Keratinocyte (primary cell): ENCODE data around the gene LHPP.

Experiments used
- EZH2 ChIP-seq: IDR thresholded peaks from one replicate; pipeline ENCODE4 v1.6.1; 2012; ENCODE audit warnings: inconsistent platforms, mild to moderate bottlenecking, low read length, moderate library complexity
- TF ChIP-seq, protein P1 (sequence below), 3 experiments: IDR thresholded peaks in 1 of 3; conservative IDR thresholded peaks in 1 of 3; optimal IDR thresholded peaks in 1 of 3; 2 replicates in 2 of 3; 3 replicates in 1 of 3; pipeline versions ENCODE3 to v1.5.1; 2011; ENCODE audit warnings: low read length in 3 of 3, mild to moderate bottlenecking in 3 of 3, moderate library complexity in 2 of 3, control low read depth in 1 of 3, inconsistent platforms in 1 of 3; ENCODE audit not compliant: insufficient read depth in 2 of 3; ENCODE audit errors: extremely low read depth in 1 of 3

- TF ChIP-seq, protein P1, sequence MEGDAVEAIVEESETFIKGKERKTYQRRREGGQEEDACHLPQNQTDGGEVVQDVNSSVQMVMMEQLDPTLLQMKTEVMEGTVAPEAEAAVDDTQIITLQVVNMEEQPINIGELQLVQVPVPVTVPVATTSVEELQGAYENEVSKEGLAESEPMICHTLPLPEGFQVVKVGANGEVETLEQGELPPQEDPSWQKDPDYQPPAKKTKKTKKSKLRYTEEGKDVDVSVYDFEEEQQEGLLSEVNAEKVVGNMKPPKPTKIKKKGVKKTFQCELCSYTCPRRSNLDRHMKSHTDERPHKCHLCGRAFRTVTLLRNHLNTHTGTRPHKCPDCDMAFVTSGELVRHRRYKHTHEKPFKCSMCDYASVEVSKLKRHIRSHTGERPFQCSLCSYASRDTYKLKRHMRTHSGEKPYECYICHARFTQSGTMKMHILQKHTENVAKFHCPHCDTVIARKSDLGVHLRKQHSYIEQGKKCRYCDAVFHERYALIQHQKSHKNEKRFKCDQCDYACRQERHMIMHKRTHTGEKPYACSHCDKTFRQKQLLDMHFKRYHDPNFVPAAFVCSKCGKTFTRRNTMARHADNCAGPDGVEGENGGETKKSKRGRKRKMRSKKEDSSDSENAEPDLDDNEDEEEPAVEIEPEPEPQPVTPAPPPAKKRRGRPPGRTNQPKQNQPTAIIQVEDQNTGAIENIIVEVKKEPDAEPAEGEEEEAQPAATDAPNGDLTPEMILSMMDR (optimal IDR thresholded peaks at IDR 0.05 in 1 of 3, IDR thresholded peaks at IDR 0.05 in 1 of 3, conservative IDR thresholded peaks at IDR 0.05 in 1 of 3; ENCODE audit: extremely low read depth in 1 of 3, insufficient read depth in 2 of 3, low read length in 3 of 3), result no peak
- no peak for TF ChIP-seq EZH2
Observed at GRCh38 chr10:124590216-124591122, 128.8 kb downstream of the LHPP start.
